HG02973 (cell line): ENCODE measurements around the gene FLT4.

Experiments used
- ATAC-seq: cut with Tn5 transposase; IDR thresholded peaks from one replicate; pipeline ENCODE4 v1.9.1; 2021; ENCODE audit warnings: moderate library complexity; ENCODE audit not compliant: unreplicated experiment

The FLT4 gene

DNA sequence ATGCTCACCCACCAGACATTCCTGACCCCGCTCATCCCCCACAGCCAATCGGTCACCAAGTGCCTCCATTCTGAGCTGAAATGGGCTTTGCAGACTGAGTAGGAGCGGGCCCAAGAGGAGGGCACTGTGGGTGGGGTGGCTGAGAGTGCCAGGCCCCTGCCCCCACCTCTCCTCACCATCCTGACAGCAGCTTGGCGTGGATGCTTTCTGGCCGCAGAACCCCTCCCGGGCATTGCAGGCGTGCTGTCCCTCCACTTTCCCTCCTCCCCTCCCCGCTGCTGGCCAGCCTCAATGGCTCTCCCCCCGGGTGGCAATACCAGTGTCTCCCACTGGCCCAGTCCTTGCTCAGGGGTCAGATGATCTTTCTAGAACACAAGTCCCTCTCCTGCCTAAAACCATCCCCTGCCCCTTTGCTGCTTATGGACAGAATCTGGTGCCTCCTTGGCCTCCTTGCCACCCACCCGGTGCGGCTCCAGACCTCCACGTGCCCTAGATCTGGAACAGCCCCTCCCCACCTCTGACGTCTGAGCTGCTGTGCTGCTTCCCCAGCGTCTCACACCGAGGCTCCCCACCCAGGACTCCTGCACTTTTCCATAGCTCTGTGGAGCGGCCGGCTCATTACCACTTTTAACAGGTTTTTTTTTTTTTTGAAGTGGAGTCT, 6.1 kb downstream of the FLT4 start:
- ATAC-seq = no peak

DNA sequence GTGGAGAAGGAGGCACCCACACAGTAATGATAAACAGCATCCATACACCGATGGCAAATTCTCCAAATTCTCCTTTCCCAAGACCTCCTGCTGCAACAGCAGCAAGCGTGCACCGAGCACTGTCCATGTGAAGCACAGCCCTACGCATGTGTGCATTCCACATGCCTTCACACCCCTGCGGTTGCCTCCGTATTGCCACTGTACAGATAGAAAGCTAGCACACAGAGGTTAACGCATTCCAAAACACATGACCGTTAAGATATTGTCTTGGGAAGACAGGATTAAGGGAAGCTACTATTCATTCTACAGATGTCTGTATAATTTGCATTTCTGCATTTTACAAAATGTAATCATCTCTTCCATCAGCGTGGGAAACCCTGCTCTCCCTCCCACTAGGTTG, 6.6 kb downstream of the FLT4 start:
- no peak for ATAC-seq

DNA sequence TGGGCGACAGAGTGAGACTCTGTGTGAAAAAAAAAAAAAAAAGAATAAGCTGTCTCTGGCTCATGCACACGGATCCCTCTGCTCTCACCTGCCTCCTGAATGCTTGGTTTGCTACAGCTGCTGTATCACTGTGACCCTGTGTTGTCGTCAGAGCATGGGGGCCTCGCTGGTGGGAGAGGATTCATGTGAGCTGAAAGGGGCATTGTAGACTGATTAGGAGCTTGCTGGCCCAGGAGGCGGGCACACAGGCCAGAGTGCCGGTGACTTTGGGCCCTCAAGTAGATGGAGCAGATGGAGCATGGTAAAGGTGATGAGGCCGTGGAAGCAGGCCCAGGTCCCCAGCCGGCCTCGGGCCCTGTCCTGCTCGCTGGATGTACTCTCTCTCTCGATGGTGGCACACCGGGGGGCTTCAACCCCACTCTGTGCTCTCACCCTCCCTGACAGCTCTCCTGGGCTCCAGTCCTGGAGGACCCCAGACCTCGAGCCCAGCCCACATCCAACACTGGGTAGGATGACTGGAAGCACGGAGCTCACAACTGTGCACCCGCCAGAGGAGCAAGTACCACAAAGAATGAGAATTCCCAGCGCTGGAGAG, 7.1 kb downstream of the FLT4 start:
- no peak for ATAC-seq

DNA sequence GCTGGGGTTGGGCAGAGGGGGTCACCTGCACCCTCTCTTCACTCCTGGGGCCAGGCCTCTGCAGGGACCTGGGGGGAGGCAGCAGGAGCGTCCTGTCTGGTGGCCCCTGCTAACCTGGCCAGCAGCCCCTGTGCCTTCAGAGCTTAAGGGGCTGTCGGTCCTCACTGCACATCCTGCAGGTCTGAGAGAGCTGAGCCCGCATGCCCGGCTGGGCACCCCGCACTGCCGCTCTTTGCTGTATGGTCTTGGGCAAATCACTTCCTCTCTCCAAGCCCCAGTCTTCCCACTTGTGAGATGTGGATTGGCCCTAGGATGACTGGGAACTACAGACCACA, 7.9 kb downstream of the FLT4 start:
- no peak for ATAC-seq

DNA sequence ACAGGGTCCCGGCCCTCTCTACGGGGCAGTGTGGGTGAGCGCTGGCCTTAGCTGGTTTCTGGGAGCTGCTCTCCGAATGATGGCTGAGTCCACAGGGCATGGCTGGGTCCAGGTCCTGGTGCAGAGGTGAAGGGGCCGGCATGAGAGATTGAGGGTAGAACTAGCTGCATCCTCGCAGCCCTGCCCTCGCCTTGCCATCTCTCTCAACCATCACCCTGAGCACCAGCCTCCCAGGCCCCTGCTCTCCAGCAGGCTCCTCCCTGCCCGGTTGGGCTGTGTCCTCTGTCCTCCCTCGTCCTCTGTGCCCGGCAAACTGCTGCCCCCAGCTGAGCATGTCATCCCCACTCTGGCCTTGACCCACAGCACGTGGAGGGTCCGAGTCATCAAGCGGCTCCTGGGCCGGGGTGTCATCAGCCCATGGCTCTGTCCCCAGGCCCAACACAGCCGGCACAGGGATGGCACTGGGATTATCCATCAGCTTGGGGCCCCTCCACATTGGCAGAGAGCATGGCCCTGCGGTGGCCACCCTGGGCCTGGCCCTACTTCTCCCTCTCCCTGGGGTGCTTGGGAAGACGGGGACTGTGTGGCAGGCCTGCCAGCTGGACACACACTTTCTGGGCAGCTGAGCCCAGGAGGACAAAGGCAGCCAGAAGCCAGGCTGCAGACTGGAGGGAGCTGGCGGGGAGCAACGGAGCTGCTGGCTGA, 8.4 kb downstream of the FLT4 start:
- no peak for ATAC-seq

DNA sequence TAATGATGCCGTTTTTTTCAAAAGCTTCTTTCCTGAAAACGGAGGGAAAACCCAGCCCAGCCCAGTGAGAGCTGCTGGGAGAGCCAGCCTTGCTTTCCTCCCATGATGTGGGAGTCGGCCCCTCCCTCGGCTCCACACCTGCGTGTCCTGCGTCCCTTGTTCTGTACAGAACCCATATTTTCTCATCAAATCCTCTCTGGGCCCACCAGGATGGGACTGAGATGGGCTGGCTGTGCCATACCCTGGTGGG, 8.9 kb downstream of the FLT4 start:
- no peak for ATAC-seq

DNA sequence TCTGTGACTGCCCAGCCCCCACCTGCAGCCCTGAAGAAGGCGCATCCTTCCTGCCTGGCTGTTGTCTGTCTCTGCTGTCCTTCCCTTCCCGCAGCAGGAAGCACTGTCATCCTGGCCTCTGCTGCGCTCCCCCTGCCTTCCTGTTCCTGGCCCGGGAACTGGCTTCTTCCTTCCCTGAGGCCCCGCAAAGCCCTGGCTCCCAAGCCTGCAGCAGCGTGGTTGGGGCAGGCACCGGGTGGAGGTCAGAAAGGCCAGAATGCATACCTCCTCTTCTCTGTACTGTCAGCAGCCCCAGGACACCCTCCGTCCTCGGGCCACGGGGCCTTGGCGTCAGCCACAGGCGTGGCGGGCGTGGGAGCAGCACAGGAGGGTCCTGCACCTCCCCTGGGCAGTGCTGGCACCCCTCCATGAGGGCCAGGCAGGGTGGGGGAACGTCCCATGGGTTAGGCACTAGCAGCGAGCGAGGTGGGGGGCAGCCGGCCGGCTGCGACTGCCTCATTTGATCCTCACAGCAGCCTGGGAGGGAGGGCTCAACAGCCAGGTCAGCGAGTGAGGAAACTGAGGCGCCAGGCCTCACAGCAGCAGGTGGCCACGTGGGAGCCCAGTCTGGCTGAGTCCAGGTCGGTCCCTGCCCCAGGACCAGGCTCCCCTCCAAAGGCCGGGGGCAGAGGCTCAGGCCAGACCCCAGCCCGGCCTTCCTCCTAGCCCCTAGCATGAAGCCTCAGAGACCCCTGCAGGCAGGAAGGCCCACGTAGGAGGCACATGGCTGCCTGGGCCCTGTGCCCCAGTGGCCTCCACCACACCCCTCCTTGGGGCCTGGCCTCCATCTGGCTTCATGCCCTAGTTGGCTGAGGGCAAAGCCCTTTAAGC, 9.4 kb downstream of the FLT4 start:
- no peak for ATAC-seq

DNA sequence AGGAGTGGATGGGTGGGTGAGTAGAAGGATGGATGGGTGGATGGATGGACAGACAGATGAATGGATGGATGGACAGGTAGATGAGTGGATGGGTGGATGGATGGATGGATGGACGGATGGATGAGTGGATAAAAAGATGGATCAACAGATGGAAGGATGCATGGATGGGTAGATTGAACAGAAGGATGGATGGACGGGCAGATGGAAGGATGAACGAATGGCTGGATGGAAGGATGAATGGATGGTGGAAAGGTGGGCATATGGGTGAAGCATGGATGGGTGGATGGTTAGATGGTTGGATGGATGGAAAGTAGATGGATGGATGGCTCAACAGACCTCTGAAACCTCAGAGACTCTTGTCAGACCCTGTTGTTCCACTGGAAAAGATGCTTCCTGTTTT, 10.1 kb downstream of the FLT4 start:
- no peak for ATAC-seq

DNA sequence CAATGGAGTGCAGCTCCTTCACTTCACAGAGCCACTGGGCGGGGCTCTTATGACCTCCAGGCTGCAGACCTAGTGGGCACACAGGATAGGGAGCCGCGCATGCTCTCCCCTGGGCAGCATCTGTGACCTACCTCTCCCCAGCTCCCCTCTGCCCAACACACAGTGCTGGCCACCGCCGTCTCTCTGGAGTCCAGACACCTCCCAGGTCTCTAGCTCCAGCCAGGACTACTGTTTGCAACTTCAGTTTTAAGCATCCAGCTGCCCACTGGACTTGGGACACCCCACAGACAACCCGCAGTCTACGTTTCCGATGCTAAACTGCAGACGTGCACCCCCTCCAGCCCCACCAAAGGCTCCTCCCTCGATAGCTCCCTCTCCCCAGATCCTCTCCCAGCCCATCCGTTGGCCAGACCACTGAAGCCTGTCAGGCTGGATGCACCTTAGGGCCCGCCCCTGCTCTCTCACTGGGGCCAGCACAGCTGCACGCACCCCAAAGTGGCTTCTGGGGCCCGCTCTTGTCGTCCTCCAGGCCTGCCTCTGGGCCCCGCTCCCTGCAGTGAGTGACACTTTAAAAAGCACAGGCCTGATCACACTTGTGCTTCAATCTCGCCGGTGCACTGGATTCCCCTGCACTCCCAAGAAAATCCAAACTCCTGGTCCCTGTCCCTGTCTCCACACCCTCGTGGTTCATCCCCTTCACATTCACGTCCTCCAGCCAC, 11.3 kb downstream of the FLT4 start:
- no peak for ATAC-seq

DNA sequence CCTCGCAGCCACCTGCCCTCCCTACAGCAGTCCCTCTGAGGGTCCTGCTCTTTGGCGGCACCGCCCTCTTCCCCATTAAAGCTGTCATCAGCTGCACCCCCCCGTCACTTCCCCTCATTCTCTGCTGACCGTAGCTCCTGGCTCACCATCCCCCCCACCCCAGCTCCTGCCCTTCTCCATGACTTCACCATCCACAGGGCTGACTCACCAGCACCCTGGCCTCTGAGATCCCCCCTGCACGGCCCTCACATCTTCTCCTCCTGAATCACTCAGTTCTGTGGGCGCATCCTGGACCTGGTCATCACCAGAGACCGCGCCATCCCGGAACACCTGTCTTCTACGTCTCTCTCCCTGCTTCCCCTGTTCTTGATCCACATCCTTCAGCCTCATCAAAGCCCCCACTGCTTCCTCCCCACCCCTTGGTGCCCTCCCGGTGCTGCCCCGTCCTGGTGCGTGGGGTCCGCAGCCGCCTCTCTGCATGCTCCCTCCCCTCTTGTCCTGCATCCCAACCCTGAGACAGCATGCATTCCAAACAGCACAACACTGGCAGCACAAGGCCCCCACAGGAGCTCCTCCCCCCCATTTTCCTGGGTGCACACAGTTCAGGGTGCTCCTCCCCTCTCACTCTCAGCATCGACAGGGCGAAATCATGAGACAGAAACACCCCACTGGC, 12.9 kb downstream of the FLT4 start:
- ATAC-seq = no peak

DNA sequence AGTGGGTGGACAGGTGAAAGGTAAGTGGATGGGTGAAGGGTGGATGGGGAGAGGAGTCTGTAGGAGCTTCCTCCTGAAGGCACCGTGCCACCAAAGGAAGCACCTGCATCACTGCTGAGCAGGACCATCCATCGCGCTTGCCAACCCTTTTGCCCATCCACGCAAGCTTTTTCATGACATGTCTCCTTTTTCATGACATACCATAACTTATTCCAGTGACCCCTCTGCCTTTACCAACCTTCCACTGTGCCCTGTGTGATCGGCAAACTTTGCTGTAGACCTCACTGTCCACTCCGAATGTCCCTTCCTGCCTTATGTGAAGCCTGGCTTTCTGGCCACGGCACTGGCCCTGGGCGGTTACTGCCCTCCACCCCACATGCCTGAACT, 13.4 kb downstream of the FLT4 start:
- ATAC-seq = no peak

DNA sequence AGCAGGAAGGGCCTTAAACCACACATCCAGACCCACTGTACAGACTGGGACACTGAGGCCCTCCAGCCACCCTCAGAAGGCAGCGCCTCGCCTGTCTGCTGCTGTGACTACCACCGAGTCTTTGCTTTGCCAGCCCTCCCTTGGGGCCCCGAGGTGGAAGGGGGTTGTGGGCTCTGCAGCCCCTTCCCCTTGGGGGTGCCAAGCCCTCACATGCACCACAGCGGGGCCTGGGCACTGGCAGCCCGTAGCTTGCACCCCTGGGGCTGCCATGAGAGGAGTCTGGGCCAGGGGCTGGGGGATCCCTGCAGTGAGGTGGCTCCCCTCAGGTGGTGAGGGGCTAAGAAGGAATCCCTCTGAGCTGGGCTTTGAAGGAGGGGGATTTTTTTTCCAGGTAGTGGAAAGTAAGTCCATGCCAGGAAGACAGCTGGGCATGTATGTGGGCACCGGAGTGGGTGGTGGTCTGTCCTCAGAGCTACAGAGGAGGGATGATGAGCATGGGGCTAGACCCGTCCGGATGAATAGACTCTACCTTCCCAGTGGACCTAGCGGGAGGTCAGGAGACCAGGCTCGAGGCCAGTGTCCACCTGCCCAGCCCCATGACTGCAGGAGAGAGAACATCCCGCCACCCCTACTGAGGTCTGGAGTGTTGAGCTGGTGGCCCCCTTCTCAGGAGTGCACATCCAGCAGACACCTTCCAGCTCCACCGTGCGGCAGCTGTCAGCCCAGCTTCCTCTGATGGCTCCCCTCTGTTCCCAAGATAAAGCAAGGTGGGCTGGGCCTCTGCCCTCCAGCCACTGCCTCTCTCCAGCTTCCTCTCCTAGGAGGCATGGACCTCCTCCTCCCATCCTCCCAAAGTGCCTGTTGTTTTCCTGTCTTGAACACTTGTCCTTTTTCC, 15.9 kb downstream of the FLT4 start:
- no peak for ATAC-seq

DNA sequence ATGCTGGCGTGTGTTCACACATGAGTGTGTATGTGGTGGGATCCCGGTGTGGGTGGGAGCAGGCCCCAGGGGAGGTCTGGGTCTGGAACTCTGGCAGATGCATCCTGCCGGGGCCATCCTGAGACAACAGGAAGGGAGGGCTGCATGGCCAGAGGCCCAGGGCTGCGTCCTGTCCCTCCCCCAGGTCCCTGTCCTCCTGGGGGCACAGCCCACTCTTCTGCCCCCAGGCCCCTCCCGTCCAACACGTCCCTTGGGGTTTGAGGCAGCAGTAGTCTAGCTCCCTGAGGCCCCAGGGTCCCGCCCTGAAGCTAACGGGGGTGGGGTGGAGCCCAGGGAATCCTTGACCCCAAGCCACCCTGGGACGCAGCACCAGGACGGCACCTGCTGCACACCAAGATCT, 16.6 kb downstream of the FLT4 start:
- ATAC-seq = no peak

DNA sequence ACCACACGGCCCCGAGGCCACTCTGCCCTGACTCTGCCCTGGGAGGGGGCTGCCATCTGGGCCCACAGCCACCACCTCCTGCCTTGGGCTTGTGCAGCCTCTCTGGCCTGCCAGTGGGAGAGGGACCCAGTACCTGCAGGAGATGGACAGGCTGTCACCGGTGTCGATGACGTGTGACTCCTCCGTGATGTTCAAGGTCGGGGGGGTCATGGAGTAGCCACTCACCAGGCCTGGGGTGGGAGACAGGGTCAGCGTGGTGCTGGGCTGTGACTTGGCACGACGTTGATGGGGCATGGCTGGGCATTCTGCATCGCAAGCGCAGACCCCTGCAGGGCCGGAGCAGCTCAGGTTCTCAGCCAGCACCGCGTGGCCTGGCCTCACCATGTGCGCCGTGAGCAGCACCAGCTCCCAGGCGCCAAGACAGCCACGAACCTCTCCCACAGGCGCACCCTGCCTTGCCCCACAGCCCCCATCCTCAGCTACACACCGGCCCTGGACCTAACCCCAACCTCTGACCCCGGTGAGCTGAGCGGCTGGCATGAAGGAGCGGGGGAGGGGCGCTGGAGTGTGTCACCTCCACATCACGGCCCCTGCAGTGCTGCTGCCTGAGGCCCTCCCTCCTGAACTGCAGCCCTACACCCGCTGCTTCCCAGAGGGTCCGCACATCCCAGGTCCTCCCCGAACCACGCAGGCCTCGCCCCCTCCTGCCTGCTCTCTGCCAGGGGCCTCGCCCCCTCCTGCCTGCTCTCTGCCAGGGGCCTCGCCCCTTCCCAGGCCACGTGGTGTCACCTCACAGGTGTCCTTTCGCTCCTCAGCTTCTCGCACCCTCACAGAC, 17.6 kb downstream of the FLT4 start:
- no peak for ATAC-seq

DNA sequence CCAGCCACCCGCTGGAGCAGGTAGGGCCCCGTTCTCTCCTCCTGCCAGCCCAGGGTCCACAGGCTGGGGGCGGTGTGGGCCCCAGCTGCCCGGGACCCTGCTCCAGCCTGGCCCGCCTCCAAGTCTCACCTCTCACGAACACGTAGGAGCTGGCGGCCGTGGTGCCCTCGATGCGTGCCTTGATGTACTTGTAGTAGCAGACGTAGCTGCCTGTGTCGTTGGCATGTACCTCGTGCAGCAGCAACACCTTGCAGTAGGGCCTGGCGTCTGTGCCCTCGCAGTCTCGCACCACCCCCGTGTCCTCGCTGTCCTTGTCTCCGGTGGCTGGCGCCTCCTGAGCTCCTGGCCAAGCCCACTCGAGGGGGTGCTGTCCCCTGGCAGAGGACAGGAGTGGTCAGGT, 19.0 kb downstream of the FLT4 start:
- ATAC-seq = no peak

DNA sequence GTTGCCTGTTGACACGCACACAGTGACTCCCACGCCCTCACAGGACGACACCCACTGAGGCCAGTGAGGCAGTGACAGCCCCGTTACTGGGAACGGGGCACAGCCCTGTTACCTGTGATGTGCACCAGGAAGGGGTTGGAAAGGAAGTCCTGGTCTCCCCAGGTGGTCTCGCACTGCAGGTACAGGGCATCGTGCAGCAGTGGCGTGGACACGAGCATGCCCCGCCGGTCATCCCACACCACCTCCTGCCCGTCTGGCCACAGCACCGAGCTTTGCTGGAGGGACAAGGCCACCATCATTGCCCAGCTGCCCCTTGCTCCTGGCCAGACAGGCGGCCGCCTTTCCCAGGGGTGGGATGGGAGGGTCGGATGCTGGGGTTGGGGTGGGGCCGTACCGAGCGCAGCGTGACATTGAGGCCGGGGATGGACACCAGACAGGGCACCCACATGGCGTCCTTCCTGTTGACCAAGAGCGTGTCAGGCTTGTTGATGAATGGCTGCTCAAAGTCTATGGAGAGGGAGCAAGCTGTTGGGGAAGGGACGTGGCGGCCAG, 19.5 kb downstream of the FLT4 start:
- no peak for ATAC-seq

DNA sequence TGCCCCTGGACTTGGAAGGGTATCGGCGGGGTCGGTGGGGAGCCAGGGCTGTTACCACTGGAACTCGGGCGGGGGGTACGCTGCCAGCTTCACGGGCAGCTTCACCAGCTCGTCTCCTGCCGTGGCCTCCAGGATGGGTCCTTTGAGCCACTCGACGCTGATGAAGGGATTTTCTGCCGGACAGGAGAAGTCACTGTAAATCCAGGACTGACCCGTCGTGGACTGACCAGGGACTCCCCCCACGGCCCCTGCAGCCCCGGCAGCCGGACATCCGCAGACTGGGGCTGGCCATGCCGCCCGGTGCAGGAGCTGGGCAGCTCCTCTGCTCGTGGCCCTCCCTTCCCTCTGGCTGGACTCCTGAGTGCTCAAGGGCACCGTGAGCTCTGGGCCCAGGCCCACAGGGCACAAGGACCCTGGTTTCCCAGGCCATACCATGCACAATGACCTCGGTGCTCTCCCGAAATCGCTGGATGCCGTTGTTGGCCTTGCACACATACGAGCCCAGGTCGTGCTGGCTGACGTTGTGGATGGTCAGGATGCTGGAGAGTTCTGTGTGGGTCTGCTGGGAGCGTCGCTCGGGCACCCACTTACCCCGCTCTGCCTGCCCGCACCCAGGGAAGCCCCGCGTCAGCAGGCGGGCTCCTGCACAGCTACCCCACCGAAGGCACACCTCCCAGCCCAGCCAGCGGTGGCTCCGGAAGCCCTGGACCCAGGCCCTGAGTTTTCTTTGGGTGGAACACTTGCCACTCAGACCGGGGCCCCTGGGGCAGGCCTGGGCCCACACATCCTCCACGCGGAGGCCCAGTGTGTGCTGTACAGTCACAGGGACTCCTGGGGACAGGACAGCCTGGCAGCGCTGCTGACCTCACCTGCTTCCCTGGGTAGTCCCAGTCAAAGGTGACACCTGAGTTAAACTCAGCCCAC, 20.3 kb downstream of the FLT4 start:
- no peak for ATAC-seq

DNA sequence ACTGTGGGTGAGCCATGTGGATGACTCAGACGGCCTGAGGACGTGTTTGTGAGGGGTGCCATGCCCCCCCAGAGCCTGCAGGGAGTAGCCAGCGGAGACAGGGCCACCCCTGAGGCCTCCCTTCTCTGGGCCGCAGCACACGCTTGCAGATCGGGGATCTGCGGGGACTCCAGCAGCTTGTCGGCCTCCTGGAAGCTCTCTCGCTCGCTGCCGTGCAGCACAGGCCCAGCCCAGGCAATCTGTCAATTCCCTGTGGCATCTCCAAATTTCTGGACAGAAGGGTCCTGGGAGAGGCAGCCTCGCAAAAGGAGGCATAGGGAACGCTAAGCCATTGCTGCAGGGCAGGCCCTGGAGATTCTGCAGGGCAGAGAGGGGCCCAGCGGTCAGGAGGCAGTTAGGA, 21.2 kb downstream of the FLT4 start:
- ATAC-seq = no peak
